Measurements from ENCODE around the gene ZNF469. TPM values are rescaled to one million over a fixed set of nuclear protein-coding genes. Genes with fewer than 3 reads are reported as not detected.

ZNF469 gene
- total RNA-seq, 4 donors from 2014 or later = 0.18 to 1.7 (median 0.64) TPM

- DNase-seq = no peak
Observed at GRCh38 chr16:88353691-88354090, 29.1 kb upstream of the ZNF469 start.

DNA sequence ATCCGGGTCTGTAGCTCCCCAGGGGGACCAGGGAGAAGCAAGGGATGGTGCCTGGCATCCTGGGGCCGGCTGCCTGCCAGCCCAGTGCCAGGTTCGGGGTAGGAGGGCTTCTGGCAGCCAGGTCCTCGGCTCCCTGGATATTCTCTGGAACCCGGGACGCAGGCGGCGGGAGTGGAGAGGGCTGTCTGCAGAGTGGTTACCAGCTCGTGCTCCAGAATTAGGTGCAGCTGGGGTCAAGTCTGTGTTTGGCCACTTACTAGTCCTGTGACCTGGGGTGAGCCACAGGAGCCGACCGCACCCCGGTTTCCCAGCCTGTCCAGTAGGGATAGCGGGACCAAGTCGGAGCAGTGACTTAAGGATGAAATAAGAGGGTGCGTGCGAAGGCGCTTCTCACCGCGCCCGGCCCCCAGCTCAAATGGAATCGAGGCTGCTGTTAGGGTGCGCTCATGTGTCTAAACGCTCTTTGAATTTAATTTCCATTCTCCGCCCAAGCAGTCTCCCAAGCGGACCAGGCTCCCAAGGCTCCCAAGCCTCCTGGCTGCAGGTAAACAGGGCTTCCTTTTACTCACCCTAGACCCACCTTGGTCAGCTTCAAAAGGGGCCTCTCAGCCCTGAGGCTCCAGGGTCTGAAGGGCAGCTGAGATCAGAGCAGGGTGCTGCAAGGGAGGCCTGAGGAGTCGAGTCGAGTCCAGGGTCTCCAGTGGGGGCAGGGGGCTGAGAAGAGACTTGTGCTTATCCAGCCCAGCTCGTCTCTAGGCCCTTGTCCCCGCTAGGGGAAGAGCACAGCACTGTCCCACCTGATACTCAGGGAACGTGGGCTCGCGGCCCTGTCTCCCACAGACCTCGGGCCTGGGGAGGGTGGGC lies 28.3 kb upstream of the ZNF469 start:
- Histone ChIP-seq H3K27me3 (no peaks in the 10 kb centered on the region), H3K4me3 (no peak overlapping the region), H3K9me3 (no peaks in the 10 kb centered on the region), H3K27ac (no peak overlapping the region), H3K4me1 (no peaks in the 10 kb centered on the region), H3K36me3 (no peaks in the 10 kb centered on the region)
- no peak for DNase-seq
- no peak for TF ChIP-seq CTCF (IDR thresholded peaks at IDR 0.05)
- TF ChIP-seq POLR2A (IDR thresholded peaks at IDR 0.05) = no peak

More at GRCh38 chr16:88353691-88354090, 29.1 kb upstream of the ZNF469 start:
- no peaks in the 10 kb centered on the region for H3K36me3 ChIP-seq
- no peaks in the 10 kb centered on the region for H3K9me3 ChIP-seq
- no peak overlapping the region for H3K4me3 ChIP-seq
- H3K27me3 ChIP-seq = no peaks in the 10 kb centered on the region
- TF ChIP-seq CTCF (IDR thresholded peaks at IDR 0.05) (no peak), POLR2A (IDR thresholded peaks at IDR 0.05) (no peak)
- no peaks in the 10 kb centered on the region for H3K4me1 ChIP-seq
- no peak overlapping the region for H3K27ac ChIP-seq

GRCh38 chr16:88355093-88355388 lies 27.7 kb upstream of the ZNF469 start:
- Histone ChIP-seq H3K36me3 (no peaks in the 10 kb centered on the region), H3K27ac (no peak overlapping the region), H3K27me3 (no peaks in the 10 kb centered on the region), H3K9me3 (no peaks in the 10 kb centered on the region), H3K4me1 (no peaks in the 10 kb centered on the region), H3K4me3 (no peak overlapping the region)
- no peak for TF ChIP-seq POLR2A (IDR thresholded peaks at IDR 0.05)
- no peak for TF ChIP-seq CTCF (IDR thresholded peaks at IDR 0.05)
- no peak for DNase-seq

DNA sequence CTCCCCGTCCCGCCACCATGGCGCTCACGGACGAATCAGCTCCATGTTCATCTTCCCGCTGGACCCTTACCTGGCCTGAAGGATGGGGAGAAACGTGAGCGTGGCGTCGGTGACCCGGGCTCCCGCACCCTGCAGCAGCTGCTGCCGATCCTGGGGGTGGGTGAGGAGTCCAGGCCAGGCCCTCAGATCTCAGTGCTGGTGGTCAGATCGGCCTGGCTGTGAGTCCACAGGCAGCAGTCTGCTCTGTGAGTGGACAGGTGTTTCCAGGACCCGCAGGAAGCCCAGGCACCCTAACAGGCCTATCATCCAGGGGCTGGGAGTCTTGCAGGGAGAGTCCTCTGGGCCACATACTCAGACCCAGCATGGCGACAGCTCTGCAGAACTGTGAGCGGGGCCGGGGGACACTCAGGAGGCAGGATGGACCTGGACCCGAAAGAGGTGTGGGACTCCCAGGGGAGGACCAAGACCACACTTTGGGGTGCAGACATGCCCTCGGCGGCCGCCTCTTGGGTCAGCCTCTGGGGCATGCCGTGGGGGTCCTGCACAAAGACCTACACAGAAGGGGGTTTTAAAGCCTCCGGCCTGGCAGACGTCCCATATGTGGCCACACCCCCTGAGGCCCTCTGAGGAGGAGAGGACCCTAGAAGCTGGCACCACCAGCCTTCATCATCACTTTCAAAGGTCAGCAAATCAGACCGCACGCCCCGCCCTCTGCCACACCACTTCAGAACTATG lies 27.2 kb upstream of the ZNF469 start:
- H3K27ac ChIP-seq = no peak overlapping the region
- DNase-seq = no peak
- H3K27me3 ChIP-seq = no peaks in the 10 kb centered on the region
- no peaks in the 10 kb centered on the region for H3K4me1 ChIP-seq
- no peaks in the 10 kb centered on the region for H3K36me3 ChIP-seq
- TF ChIP-seq POLR2A (IDR thresholded peaks at IDR 0.05) = no peak
- no peak for TF ChIP-seq CTCF (IDR thresholded peaks at IDR 0.05)
- no peaks in the 10 kb centered on the region for H3K9me3 ChIP-seq
- no peak overlapping the region for H3K4me3 ChIP-seq

GRCh38 chr16:88356124-88356726 lies 26.5 kb upstream of the ZNF469 start:
- Histone ChIP-seq H3K9me3 (no peaks in the 10 kb centered on the region), H3K27ac (no peak overlapping the region), H3K4me3 (no peak overlapping the region), H3K36me3 (no peaks in the 10 kb centered on the region), H3K27me3 (no peaks in the 10 kb centered on the region), H3K4me1 (no peaks in the 10 kb centered on the region)
- TF ChIP-seq POLR2A (IDR thresholded peaks at IDR 0.05) (no peak), CTCF (IDR thresholded peaks at IDR 0.05) (no peak)
- no peak for DNase-seq

All from Peyer's patch (tissue), 4 donors.